HT-29 (cell line): Measurements from ENCODE around the gene TMIE. TPM values are rescaled to one million over a fixed set of nuclear protein-coding genes. Genes with fewer than 3 reads are reported as not detected.

ENCODE experiments used
- small RNA-seq: library from RNA; depleted of rRNA; stranded (forward); fragments of <200 nt; gene quantifications from one replicate; pipeline ENCODE3, GENCODE V24; 2014
- total RNA-seq: library from RNA; depleted of rRNA; stranded (reverse); fragments of >200 nt; shearing (Covaris generic); gene quantifications from 2 replicates; pipeline ENCODE4 v1.2.3, GENCODE V29; 2014; rRNA removed

TMIE gene
- total RNA-seq, 1 experiment from 2014 or later = 0.18 TPM

Small RNA genes lying within 50 kb of the gene (small RNA-seq; reads per million reads assigned to genes)
- 0.22 reads per million for gene PRSS45

Other genes starting within 250 kb of the TMIE start
- 0.03 and 1.1 TPM in 2 replicates for gene LTF, start 236.5 kb upstream of the TMIE start, total RNA-seq
- not detected in 2 replicates for gene RTP3, start 203.4 kb upstream of the TMIE start, total RNA-seq
- gene LRRC2, start 135.1 kb upstream of the TMIE start, total RNA-seq = 0.52 and 0.84 TPM in 2 replicates
- not detected in 2 replicates for gene FAM240A, start 88.9 kb upstream of the TMIE start, total RNA-seq
- gene ALS2CL, start 7.7 kb upstream of the TMIE start, total RNA-seq = 13.2 and 14.9 TPM in 2 replicates
- not detected in 2 replicates for gene PRSS50, start 16.5 kb downstream of the TMIE start, total RNA-seq
- gene MYL3, start 162.1 kb downstream of the TMIE start, total RNA-seq = not detected in 2 replicates
- gene PTH1R, start 176.3 kb downstream of the TMIE start, total RNA-seq = not detected in 2 replicates